ENCODE results near the gene BANP.
"Not testable (repeated sequence)": the region's sequence is repeated elsewhere in the genome, so short reads cannot be mapped to it uniquely, and the experiment has no call there.

BANP gene

DNA sequence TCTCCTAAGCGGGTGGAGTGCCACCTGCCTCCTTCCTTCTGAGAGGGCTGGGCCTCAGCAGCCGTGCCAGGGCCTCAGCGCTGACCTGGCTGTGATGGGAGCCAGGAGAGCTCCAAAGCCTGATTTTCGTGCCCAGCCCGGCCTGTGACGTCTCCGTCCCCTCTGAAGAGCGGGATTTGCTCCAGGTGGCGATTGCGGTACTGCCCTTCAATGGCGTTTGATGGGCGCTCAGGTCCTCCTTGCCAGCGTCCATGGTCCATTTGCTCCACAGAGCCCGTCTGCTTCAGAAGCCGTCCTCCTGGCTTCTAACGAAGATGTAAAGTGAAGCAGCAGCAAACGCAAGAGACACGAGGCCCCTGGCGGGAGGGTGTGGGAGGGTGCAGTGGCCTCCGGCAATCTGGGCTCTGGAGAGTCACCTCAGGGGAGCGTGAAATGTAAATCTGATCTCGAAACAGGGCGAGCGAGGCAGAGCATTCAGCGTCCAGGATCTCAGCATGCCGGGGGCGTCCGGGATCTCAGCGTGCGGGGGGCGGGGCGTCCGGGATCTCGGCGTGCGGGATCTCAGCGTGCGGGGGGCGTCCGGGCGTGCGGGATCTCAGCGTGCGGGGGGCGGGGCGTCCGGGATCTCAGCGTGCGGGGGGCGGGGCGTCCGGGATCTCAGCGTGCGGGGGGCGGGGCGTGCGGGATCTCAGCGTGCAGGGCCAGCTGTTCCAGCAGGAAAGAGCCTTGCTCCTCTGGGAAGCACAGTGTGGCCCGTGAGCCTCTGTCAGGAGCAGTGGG is 68.0 kb downstream of the BANP start:
- DNase-seq = not testable (repeated sequence)

- DNase-seq = no peak
Observed at GRCh38 chr16:88019821-88020515, 68.7 kb downstream of the BANP start.

DNA sequence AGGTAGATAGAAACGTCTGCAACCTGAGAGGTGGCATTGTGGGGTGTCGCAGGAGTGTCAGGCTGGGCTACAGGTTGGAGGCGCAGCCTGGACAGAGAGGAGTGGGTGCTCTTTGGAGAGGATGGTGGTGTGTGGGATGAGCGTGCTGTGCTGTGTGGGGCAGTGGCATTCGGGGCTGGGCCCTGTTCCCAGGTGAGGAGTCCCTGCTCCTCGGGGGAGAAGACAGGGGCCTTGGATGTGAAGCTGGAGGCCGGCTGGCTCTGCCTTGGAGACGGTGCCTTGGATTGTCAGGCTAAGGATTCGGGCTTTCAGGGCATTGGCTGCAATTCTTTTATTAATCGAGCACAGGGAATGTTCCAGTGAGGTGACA is 69.3 kb downstream of the BANP start:
- DNase-seq = no peak

DNA sequence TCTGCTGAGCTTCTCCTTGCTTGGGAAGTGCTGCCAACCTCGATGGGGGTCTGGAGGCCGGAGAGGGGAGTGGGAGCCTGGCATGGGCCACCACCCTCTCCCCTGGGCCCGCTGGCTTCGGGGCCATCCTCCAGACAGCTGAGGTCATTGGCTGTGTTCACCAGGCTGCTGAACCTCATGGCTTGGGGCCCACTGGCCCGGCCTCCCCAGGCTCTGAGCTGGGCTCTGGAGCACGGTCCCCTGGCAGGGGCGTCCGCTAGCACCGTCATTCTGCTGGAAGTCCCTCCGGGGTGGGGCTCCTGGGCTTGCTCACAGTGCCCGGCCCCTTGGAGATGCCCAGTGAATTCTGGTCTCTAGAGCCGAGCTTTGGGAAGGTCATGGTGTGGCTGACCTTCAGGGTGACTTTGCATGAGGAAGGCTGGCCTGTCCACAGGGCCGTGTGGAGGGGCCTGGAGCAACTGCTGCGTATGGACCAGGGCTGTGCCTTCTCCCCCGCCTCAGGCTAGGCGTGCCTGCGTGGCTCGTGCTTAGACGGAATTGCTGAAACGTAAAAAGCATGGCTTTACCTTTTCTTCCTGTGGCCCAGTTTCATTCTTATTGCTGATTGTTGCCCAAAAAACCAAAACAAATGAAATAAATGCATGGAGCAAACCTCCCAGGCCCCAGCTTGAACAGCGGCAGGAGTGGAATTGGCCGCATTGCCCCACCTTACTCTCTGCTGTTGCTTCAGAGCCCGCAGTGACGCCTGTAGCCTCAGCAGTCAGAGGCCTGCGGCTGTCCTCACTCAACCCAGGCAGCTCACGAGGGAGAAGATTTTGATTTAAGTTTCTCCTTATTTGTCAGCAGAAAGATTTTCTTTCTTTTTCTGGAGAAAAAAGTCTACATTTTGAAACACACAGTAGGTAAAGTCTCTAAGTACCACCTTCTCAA is 70.1 kb downstream of the BANP start:
- not testable (repeated sequence) for DNase-seq

- no peak for DNase-seq
Observed at GRCh38 chr16:88022076-88023042, 71.1 kb downstream of the BANP start.

DNA sequence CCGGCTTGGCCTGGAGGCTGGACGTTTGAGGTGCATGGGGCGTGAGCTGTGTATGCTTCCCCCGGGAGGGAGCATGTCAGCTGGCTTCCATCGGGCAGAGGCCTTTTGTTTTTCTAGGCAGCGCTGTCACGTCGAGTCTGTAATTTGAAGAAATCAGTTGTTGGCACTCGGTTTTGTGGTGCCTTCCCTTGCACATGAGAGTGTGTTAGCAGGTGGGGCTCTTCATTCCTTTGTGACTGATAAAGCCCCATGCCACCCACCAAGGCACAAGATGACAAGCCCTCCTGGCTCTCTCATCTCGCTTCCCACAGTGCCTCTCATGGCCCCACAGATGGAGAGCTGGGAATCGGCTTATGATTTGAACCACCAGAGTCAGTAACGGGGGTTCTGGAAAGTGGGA is 72.1 kb downstream of the BANP start:
- DNase-seq = no peak

GRCh38 chr16:88023786-88024185 is 72.6 kb downstream of the BANP start:
- DNase-seq = no peak

- not testable (repeated sequence) for DNase-seq
Observed at GRCh38 chr16:88024491-88025085, 73.4 kb downstream of the BANP start.

DNA sequence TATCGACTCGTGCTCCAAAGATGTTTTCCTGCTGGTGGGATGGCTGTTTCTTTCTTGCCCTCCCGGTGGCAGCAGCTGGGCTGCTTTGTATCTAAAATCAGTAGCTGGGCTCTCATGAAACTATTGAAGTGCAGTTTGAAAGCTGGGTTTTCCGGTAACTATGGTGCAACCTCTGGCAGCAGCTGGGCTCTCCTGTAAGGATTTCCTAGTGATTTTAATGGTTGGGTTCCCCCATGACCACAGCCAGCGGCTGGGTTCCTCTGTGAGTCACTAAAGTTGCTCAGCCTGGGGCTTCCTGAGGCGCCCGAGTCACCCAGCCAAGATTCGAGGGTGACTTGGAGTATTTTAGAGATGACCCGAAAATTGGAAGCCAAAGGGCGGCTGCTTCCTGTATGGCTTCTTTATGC is 73.9 kb downstream of the BANP start:
- peak; percentile 23 for DNase-seq

GRCh38 chr16:88025828-88026555 is 74.8 kb downstream of the BANP start:
- DNase-seq = not testable (repeated sequence)

- no peak for DNase-seq
Observed at GRCh38 chr16:88026964-88027938, 76.0 kb downstream of the BANP start.

- DNase-seq = not testable (repeated sequence)
Observed at GRCh38 chr16:88028177-88028930, 77.1 kb downstream of the BANP start.

DNA sequence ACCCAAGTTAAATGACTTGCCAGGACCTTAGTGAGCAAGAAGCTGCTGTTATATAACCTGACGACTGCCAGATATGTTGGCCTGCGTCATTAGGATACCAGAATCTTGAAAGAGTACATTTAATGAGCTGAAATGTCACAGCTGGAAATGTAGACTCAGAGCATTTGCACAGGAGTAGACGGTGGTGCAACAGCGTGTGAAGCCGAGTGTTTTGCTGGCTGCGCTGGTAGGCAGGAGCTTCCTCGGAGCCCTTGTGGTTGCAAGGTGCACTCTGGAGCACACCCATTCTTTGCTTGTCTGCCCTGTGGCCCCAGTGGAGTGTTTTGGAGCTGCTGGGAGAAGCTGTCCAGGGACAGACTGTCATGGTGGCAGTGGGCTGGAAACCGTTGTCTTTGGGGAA is 79.3 kb downstream of the BANP start:
- no peak for DNase-seq

DNA sequence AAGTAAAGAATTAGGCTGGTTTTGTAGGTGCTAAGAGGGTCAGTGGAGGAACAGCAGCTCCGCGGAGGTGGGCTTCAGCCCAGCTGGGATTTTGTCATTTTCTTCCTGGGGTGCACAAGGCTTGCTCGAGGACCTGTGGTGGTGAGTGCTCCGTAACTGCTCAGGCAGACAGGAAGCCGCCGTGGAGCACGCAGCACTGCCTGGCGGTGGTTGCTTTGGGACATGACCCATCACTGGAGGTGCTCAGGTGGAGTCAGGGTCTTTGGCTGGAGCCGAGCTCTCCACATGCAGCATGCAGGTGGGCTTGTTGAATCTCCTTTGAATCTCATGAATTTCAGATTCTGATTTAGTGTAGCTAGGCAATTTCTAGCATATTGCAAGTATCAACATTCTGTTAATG is 79.7 kb downstream of the BANP start:
- DNase-seq = not testable (repeated sequence)

- not testable (repeated sequence) for DNase-seq
Observed at GRCh38 chr16:88033003-88033740, 81.9 kb downstream of the BANP start.

- no peak for DNase-seq
Observed at GRCh38 chr16:88034770-88035169, 83.5 kb downstream of the BANP start.

DNA sequence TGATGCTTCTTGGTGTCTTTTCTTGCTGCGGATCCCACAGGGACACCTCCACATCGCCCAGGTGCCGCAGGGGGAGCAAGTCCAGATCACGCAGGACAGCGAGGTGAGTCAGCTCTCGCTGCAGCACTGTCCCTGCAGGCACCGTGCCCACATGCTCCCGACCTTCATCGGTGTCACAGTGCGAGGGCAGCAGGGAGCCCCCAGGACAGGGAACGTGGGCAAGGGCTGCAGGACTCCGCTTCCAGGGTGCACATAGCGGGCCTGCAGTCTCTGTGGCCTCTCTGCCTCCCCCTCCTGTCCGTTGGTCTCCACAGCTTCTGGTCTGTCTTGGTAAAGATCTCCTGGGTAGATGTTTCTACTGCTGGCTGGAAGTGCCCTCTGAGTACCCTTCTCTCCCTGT is 84.1 kb downstream of the BANP start:
- no peak for DNase-seq

Measured in activated CD4-positive, alpha-beta T cell treated with anti-CD3 and anti-CD28 coated beads, Interleukin-10, Interleukin-2, amounts not matched to agents 100 ng/mL and 50 ng/mL, durations not matched to agents 16 hours and 8 hours (primary cell).